Stimulated activated CD8-positive, alpha-beta memory T cell treated with anti-CD3 and anti-CD28 coated beads, Interleukin-4, amount 100 ng/mL, for 1 hour (primary cell): Measurements from ENCODE around the gene KRTAP9-1.
"Not testable (repeated sequence)": the region's sequence is repeated elsewhere in the genome, so short reads cannot be mapped to it uniquely, and the experiment has no call there.

ENCODE experiments used
- DNase-seq, 2 donors: peaks; one replicate each; pipeline ENCODE4 v3.0.0-alpha.2; 2020; ENCODE audit warnings: low read depth in 2 of 2, low spot score in 1 of 2

Gene KRTAP9-1

GRCh38 chr17:41189837-41190318 lies at the start of gene KRTAP9-1:
KRTAP9-1 (plus strand) TSS chr17:41189887; CDS start chr17:41189887, 0 bp downstream.
- not testable (repeated sequence) for DNase-seq

GRCh38 chr17:41140360-41141131 lies 49.1 kb upstream of the KRTAP9-1 start, which contains the start of gene KRTAP4-6:
KRTAP4-6 (minus strand) TSS chr17:41140544; CDS start chr17:41140487, 57 bp downstream.
- DNase-seq, result no peak

GRCh38 chr17:41141361-41141760 lies 48.3 kb upstream of the KRTAP9-1 start:
- DNase-seq, result no peak

- DNase-seq, result no peak
Observed at GRCh38 chr17:41144846-41145245, 44.8 kb upstream of the KRTAP9-1 start.

GRCh38 chr17:41145261-41145660 lies 44.4 kb upstream of the KRTAP9-1 start:
- no peak for DNase-seq

- DNase-seq, result no peak
Observed at GRCh38 chr17:41147531-41148204, 42.0 kb upstream of the KRTAP9-1 start.

GRCh38 chr17:41148971-41149651 lies 40.6 kb upstream of the KRTAP9-1 start:
- DNase-seq, result not testable (repeated sequence)

GRCh38 chr17:41149652-41149985 lies 40.1 kb upstream of the KRTAP9-1 start, which contains the start of gene KRTAP4-5:
KRTAP4-5 (minus strand) TSS chr17:41149825; CDS start chr17:41149767, 58 bp downstream.
- no peak for DNase-seq

GRCh38 chr17:41150026-41150425 lies 39.7 kb upstream of the KRTAP9-1 start:
- DNase-seq, result no peak

GRCh38 chr17:41151525-41151924 lies 38.2 kb upstream of the KRTAP9-1 start:
- DNase-seq, result no peak

GRCh38 chr17:41153856-41154255 lies 35.8 kb upstream of the KRTAP9-1 start:
- DNase-seq, result no peak

GRCh38 chr17:41160190-41160589 lies 29.5 kb upstream of the KRTAP9-1 start:
- DNase-seq, result not testable (repeated sequence)

GRCh38 chr17:41160648-41161047 lies 29.0 kb upstream of the KRTAP9-1 start, which contains the start of gene KRTAP4-4:
KRTAP4-4 (minus strand) TSS chr17:41160748; CDS start chr17:41160691, 57 bp downstream.
- DNase-seq, result no peak

GRCh38 chr17:41163828-41164227 lies 25.9 kb upstream of the KRTAP9-1 start:
- DNase-seq, result no peak

- DNase-seq, result no peak
Observed at GRCh38 chr17:41167561-41167960, 22.1 kb upstream of the KRTAP9-1 start.

GRCh38 chr17:41168121-41168520 lies 21.6 kb upstream of the KRTAP9-1 start, which contains the start of gene KRTAP4-3:
KRTAP4-3 (minus strand) TSS chr17:41168221; CDS start chr17:41168172, 49 bp downstream.
- no peak for DNase-seq

- no peak for DNase-seq
Observed at GRCh38 chr17:41171886-41172285, 17.8 kb upstream of the KRTAP9-1 start.

GRCh38 chr17:41176744-41177387 lies 12.8 kb upstream of the KRTAP9-1 start:
- no peak for DNase-seq

GRCh38 chr17:41177727-41178271 lies 11.9 kb upstream of the KRTAP9-1 start, which contains the start of gene KRTAP4-2:
KRTAP4-2 (minus strand) TSS chr17:41178221; CDS start chr17:41178164, 57 bp downstream.
- DNase-seq, result no peak

GRCh38 chr17:41178341-41178740 lies 11.3 kb upstream of the KRTAP9-1 start:
- no peak for DNase-seq
